ENCODE results near the gene SLC10A7. TPM values are rescaled to one million over a fixed set of nuclear protein-coding genes. Genes with fewer than 3 reads are reported as not detected.

Gene SLC10A7
- total and polyA plus RNA-seq, 7 experiments from 2014 or later = 7.9 to 26.8 (median 15.0) TPM

GRCh38 chr4:146439437-146439836, 82.3 kb downstream of the SLC10A7 start:
- H3K4me3 Mint-ChIP-seq = no peak overlapping the region
- no peaks in the 10 kb centered on the region for H3K9me3 ChIP-seq (ENCODE audit: control insufficient read depth in 2 of 3, low read length in 3 of 3)
- peaks cover 0 to 16% (median 2%) of the 10 kb centered on the region in 5 donors for H3K36me3 Mint-ChIP-seq
- H3K4me1 ChIP-seq (ENCODE audit: control insufficient read depth in 2 of 2, insufficient read depth in 2 of 2, low read length in 2 of 2) = no peaks in the 10 kb centered on the region
- peaks cover 0 to 11% (median 4%) of the 10 kb centered on the region in 7 donors for H3K4me1 Mint-ChIP-seq
- ATAC-seq (no peak), DNase-seq (no peak)
- intact Hi-C loops (cut with micrococcal nuclease) = no loop called here
- no peaks in the 10 kb centered on the region for H3K27me3 ChIP-seq (ENCODE audit: control insufficient read depth in 2 of 2, insufficient read depth in 2 of 2, low read length in 2 of 2)
- POLR2A ChIA-PET = no interaction called here
- CTCF ChIA-PET = no interaction called here
- H3K9me3 Mint-ChIP-seq = no peaks in the 10 kb centered on the region
- no peak overlapping the region for H3K27ac Mint-ChIP-seq
- no peak overlapping the region for H3K4me3 ChIP-seq (ENCODE audit: low read length)
- no peaks in the 10 kb centered on the region for H3K36me3 ChIP-seq (ENCODE audit: control insufficient read depth in 2 of 3, insufficient read depth in 3 of 3, low read length in 3 of 3)
- H3K27me3 Mint-ChIP-seq = no peaks in the 10 kb centered on the region
- no peak overlapping the region for H3K27ac ChIP-seq (ENCODE audit: low read depth, low read length)

- POLR2A ChIA-PET = no interaction called here
- intact Hi-C loops (cut with micrococcal nuclease) = no loop called here
- peaks cover 0 to 16% (median 2%) of the 10 kb centered on the region in 5 donors for H3K36me3 Mint-ChIP-seq
- DNase-seq (no peak), ATAC-seq (no peak)
- no peaks in the 10 kb centered on the region for H3K9me3 Mint-ChIP-seq
- H3K4me1 Mint-ChIP-seq = peaks cover 0 to 11% (median 4%) of the 10 kb centered on the region in 7 donors
- H3K27ac Mint-ChIP-seq = no peak overlapping the region
- no peaks in the 10 kb centered on the region for H3K36me3 ChIP-seq (ENCODE audit: control insufficient read depth in 2 of 3, insufficient read depth in 3 of 3, low read length in 3 of 3)
- no peaks in the 10 kb centered on the region for H3K9me3 ChIP-seq (ENCODE audit: control insufficient read depth in 2 of 3, low read length in 3 of 3)
- no peak overlapping the region for H3K4me3 ChIP-seq (ENCODE audit: low read length)
- CTCF ChIA-PET = no interaction called here
- H3K27ac ChIP-seq (ENCODE audit: low read depth, low read length) = no peak overlapping the region
- no peaks in the 10 kb centered on the region for H3K4me1 ChIP-seq (ENCODE audit: control insufficient read depth in 2 of 2, insufficient read depth in 2 of 2, low read length in 2 of 2)
- no peaks in the 10 kb centered on the region for H3K27me3 Mint-ChIP-seq
- H3K27me3 ChIP-seq (ENCODE audit: control insufficient read depth in 2 of 2, insufficient read depth in 2 of 2, low read length in 2 of 2) = no peaks in the 10 kb centered on the region
- no peak overlapping the region for H3K4me3 Mint-ChIP-seq
These were observed 84.0 kb downstream of the SLC10A7 start for GRCh38 chr4:146437778-146438177.

GRCh38 chr4:146436423-146437162, 85.1 kb downstream of the SLC10A7 start:
- ATAC-seq (no peak), DNase-seq (no peak)
- ChIA-PET POLR2A (no interaction called here), CTCF (no interaction called here)
- Mint-ChIP-seq H3K36me3 (peaks cover 0 to 21% (median 5%) of the 10 kb centered on the region in 5 donors), H3K27ac (no peak overlapping the region), H3K9me3 (no peaks in the 10 kb centered on the region), H3K4me1 (peaks cover 0 to 11% (median 4%) of the 10 kb centered on the region in 7 donors), H3K27me3 (no peaks in the 10 kb centered on the region), H3K4me3 (no peak overlapping the region)
- no peak overlapping the region for H3K4me3 ChIP-seq (ENCODE audit: low read length)
- H3K4me1 ChIP-seq (ENCODE audit: control insufficient read depth in 2 of 2, insufficient read depth in 2 of 2, low read length in 2 of 2) = no peaks in the 10 kb centered on the region
- H3K27ac ChIP-seq (ENCODE audit: low read depth, low read length) = no peak overlapping the region
- no peaks in the 10 kb centered on the region for H3K36me3 ChIP-seq (ENCODE audit: control insufficient read depth in 2 of 3, insufficient read depth in 3 of 3, low read length in 3 of 3)
- H3K27me3 ChIP-seq (ENCODE audit: control insufficient read depth in 2 of 2, insufficient read depth in 2 of 2, low read length in 2 of 2) = no peaks in the 10 kb centered on the region
- intact Hi-C loops (cut with micrococcal nuclease) = no loop called here
- no peaks in the 10 kb centered on the region for H3K9me3 ChIP-seq (ENCODE audit: control insufficient read depth in 2 of 3, low read length in 3 of 3)

- Mint-ChIP-seq H3K4me1 (peaks cover 0 to 11% (median 3%) of the 10 kb centered on the region in 7 donors), H3K27ac (no peak overlapping the region), H3K4me3 (no peak overlapping the region), H3K36me3 (peaks cover 0 to 21% (median 5%) of the 10 kb centered on the region in 5 donors), H3K27me3 (no peaks in the 10 kb centered on the region), H3K9me3 (no peaks in the 10 kb centered on the region)
- intact Hi-C loops (cut with micrococcal nuclease) = no loop called here
- no peak overlapping the region for H3K4me3 ChIP-seq (ENCODE audit: low read length)
- no peak overlapping the region for H3K27ac ChIP-seq (ENCODE audit: low read depth, low read length)
- H3K9me3 ChIP-seq (ENCODE audit: control insufficient read depth in 2 of 3, low read length in 3 of 3) = no peaks in the 10 kb centered on the region
- H3K27me3 ChIP-seq (ENCODE audit: control insufficient read depth in 2 of 2, insufficient read depth in 2 of 2, low read length in 2 of 2) = no peaks in the 10 kb centered on the region
- no peaks in the 10 kb centered on the region for H3K36me3 ChIP-seq (ENCODE audit: control insufficient read depth in 2 of 3, insufficient read depth in 3 of 3, low read length in 3 of 3)
- no peak for ATAC-seq
- ChIA-PET CTCF (no interaction called here), POLR2A (no interaction called here)
- no peak for DNase-seq
- no peaks in the 10 kb centered on the region for H3K4me1 ChIP-seq (ENCODE audit: control insufficient read depth in 2 of 2, insufficient read depth in 2 of 2, low read length in 2 of 2)
These were observed 85.8 kb downstream of the SLC10A7 start for GRCh38 chr4:146435962-146436361.

GRCh38 chr4:146432065-146432464, 89.7 kb downstream of the SLC10A7 start:
- POLR2A ChIA-PET = no interaction called here
- Histone ChIP-seq H3K27me3 (ENCODE audit: control insufficient read depth in 2 of 2, insufficient read depth in 2 of 2, low read length in 2 of 2) (no peaks in the 10 kb centered on the region), H3K27ac (ENCODE audit: low read depth, low read length) (no peak overlapping the region), H3K9me3 (ENCODE audit: control insufficient read depth in 2 of 3, low read length in 3 of 3) (no peaks in the 10 kb centered on the region), H3K4me1 (ENCODE audit: control insufficient read depth in 2 of 2, insufficient read depth in 2 of 2, low read length in 2 of 2) (no peaks in the 10 kb centered on the region), H3K4me3 (ENCODE audit: low read length) (no peak overlapping the region), H3K36me3 (ENCODE audit: control insufficient read depth in 2 of 3, insufficient read depth in 3 of 3, low read length in 3 of 3) (no peaks in the 10 kb centered on the region)
- Mint-ChIP-seq H3K27ac (no peak overlapping the region), H3K4me3 (no peak overlapping the region), H3K4me1 (peaks cover 0 to 3% (median 0%) of the 10 kb centered on the region in 7 donors), H3K27me3 (no peaks in the 10 kb centered on the region), H3K36me3 (peaks cover 0 to 14% (median 5%) of the 10 kb centered on the region in 5 donors), H3K9me3 (no peaks in the 10 kb centered on the region)
- DNase-seq (no peak), ATAC-seq (no peak)
- intact Hi-C loops (cut with micrococcal nuclease) = no loop called here
- CTCF ChIA-PET = no interaction called here

- Mint-ChIP-seq H3K9me3 (peaks cover 0 to 2% (median 0%) of the 10 kb centered on the region in 11 donors), H3K27me3 (no peaks in the 10 kb centered on the region), H3K4me1 (peaks cover 0 to 2% (median 0%) of the 10 kb centered on the region in 7 donors), H3K27ac (no peak overlapping the region), H3K36me3 (peaks cover 0 to 32% (median 9%) of the 10 kb centered on the region in 5 donors), H3K4me3 (no peak overlapping the region)
- Histone ChIP-seq H3K9me3 (ENCODE audit: control insufficient read depth in 2 of 3, low read length in 3 of 3) (no peaks in the 10 kb centered on the region), H3K36me3 (ENCODE audit: control insufficient read depth in 2 of 3, insufficient read depth in 3 of 3, low read length in 3 of 3) (no peaks in the 10 kb centered on the region), H3K27ac (ENCODE audit: low read depth, low read length) (no peak overlapping the region), H3K4me3 (ENCODE audit: low read length) (no peak overlapping the region), H3K27me3 (ENCODE audit: control insufficient read depth in 2 of 2, insufficient read depth in 2 of 2, low read length in 2 of 2) (no peaks in the 10 kb centered on the region), H3K4me1 (ENCODE audit: control insufficient read depth in 2 of 2, insufficient read depth in 2 of 2, low read length in 2 of 2) (no peaks in the 10 kb centered on the region)
- ATAC-seq (no peak), DNase-seq (no peak)
- CTCF ChIA-PET = interaction anchor here (0.6 kb wide), 1 partner anchor 63 kb away, joined by 4 read pairs; no protein-coding TSS in a partner anchor
- POLR2A ChIA-PET = no interaction called here
- intact Hi-C loops (cut with micrococcal nuclease) = no loop called here
These were observed 93.4 kb downstream of the SLC10A7 start for GRCh38 chr4:146428298-146428697.

GRCh38 chr4:146417822-146418221, 103.9 kb downstream of the SLC10A7 start:
- Histone ChIP-seq H3K4me3 (ENCODE audit: low read length) (no peak overlapping the region), H3K9me3 (ENCODE audit: control insufficient read depth in 2 of 3, low read length in 3 of 3) (no peaks in the 10 kb centered on the region), H3K4me1 (ENCODE audit: control insufficient read depth in 2 of 2, insufficient read depth in 2 of 2, low read length in 2 of 2) (no peaks in the 10 kb centered on the region), H3K36me3 (ENCODE audit: control insufficient read depth in 2 of 3, insufficient read depth in 3 of 3, low read length in 3 of 3) (no peaks in the 10 kb centered on the region), H3K27ac (ENCODE audit: low read depth, low read length) (no peak overlapping the region), H3K27me3 (ENCODE audit: control insufficient read depth in 2 of 2, insufficient read depth in 2 of 2, low read length in 2 of 2) (no peaks in the 10 kb centered on the region)
- Mint-ChIP-seq H3K4me1 (peaks cover 0 to 4% (median 0%) of the 10 kb centered on the region in 7 donors), H3K36me3 (peaks cover 0 to 32% (median 1%) of the 10 kb centered on the region in 5 donors), H3K9me3 (no peaks in the 10 kb centered on the region), H3K27me3 (no peaks in the 10 kb centered on the region), H3K27ac (no peak overlapping the region), H3K4me3 (no peak overlapping the region)
- CTCF ChIA-PET = interaction anchor here (0.8 kb wide), 1 partner anchor 48 kb away, joined by 3 read pairs; no protein-coding TSS in a partner anchor
- no peak for ATAC-seq
- intact Hi-C loops (cut with micrococcal nuclease) = no loop called here
- POLR2A ChIA-PET = no interaction called here
- DNase-seq = no peak

Measured in naive thymus-derived CD4-positive, alpha-beta T cell (primary cell).